Measurements from ENCODE around the gene ADAT1.
"Not testable (repeated sequence)": the region's sequence is repeated elsewhere in the genome, so short reads cannot be mapped to it uniquely, and the experiment has no call there.

Gene ADAT1

GRCh38 chr16:75618780-75619179, 4.3 kb downstream of the ADAT1 start:
- DNase-seq = no peak

- DNase-seq = no peak
Measured at GRCh38 chr16:75617121-75617520, 6.0 kb downstream of the ADAT1 start.

- peak; percentile 15 for DNase-seq
Measured at GRCh38 chr16:75616521-75617010, 6.5 kb downstream of the ADAT1 start.

- DNase-seq = no peak
Measured at GRCh38 chr16:75615619-75616018, 7.5 kb downstream of the ADAT1 start.

- DNase-seq = no peak
Measured at GRCh38 chr16:75614066-75614897, 8.8 kb downstream of the ADAT1 start.

GRCh38 chr16:75606507-75606906, 16.6 kb downstream of the ADAT1 start:
- DNase-seq = no peak

GRCh38 chr16:75603241-75603640, 19.8 kb downstream of the ADAT1 start:
- DNase-seq = no peak

- DNase-seq = no peak
Measured at GRCh38 chr16:75599452-75600277, 23.4 kb downstream of the ADAT1 start.

- peak; percentile 14 for DNase-seq
Measured at GRCh38 chr16:75593825-75594820, 29.0 kb downstream of the ADAT1 start.

- DNase-seq = no peak
Measured at GRCh38 chr16:75593308-75593707, 29.8 kb downstream of the ADAT1 start.

GRCh38 chr16:75591927-75592326, 31.2 kb downstream of the ADAT1 start:
- not testable (repeated sequence) for DNase-seq

GRCh38 chr16:75590920-75591843, 31.9 kb downstream of the ADAT1 start:
- no peak for DNase-seq

- no peak for DNase-seq
Measured at GRCh38 chr16:75589306-75589705, 33.8 kb downstream of the ADAT1 start.

- no peak for DNase-seq
Measured at GRCh38 chr16:75588716-75589115, 34.4 kb downstream of the ADAT1 start.

- no peak for DNase-seq
Measured at GRCh38 chr16:75584108-75584507, 39.0 kb downstream of the ADAT1 start.

GRCh38 chr16:75579281-75579834, 43.7 kb downstream of the ADAT1 start:
- no peak for DNase-seq

- DNase-seq = no peak
Measured at GRCh38 chr16:75578725-75579124, 44.4 kb downstream of the ADAT1 start.

- DNase-seq = no peak
Measured at GRCh38 chr16:75578212-75578611, 44.9 kb downstream of the ADAT1 start.

- no peak for DNase-seq
Measured at GRCh38 chr16:75576384-75576811, 46.7 kb downstream of the ADAT1 start.

- DNase-seq = no peak
Measured at GRCh38 chr16:75575958-75576357, 47.1 kb downstream of the ADAT1 start.

- DNase-seq = no peak
Measured at GRCh38 chr16:75573955-75574354, 49.1 kb downstream of the ADAT1 start.
